Astrocyte of the cerebellum (primary cell): ENCODE results near the gene STMND1.

Experiments used
- DNase-seq: peaks from one replicate; pipeline ENCODE4 v3.0.0-alpha.2; 2011; ENCODE audit warnings: low read depth
- H3K4me3 ChIP-seq: 2 replicates; pipeline ENCODE4 v1.5.1; 2011; ENCODE audit warnings: mild to moderate bottlenecking, low read depth, low read length, moderate library complexity
- CTCF ChIP-seq: IDR thresholded peaks from 2 replicates; pipeline ENCODE4 v1.5.1; 2012; ENCODE audit warnings: low read length, low read depth, moderate library complexity, mild to moderate bottlenecking; ENCODE audit errors: missing control alignments
- in situ Hi-C: cut with HindIII; loops from 2 replicates; pipeline ENCODE4 v1.10.0; 2017; ENCODE audit warnings: low sequenced_read_pairs

Gene STMND1

GRCh38 chr6:17081860-17082508, 19.9 kb upstream of the STMND1 start:
- H3K4me3 ChIP-seq, result no peak overlapping the region
- no peak for TF ChIP-seq CTCF
- in situ Hi-C loops, result no loop called here
- DNase-seq, result no peak

- H3K4me3 ChIP-seq, result no peak overlapping the region
- no peak for DNase-seq
- in situ Hi-C loops, result no loop called here
- no peak for TF ChIP-seq CTCF
Observed at GRCh38 chr6:17083397-17083796, 18.5 kb upstream of the STMND1 start.

- peak; percentile 63 for TF ChIP-seq CTCF
- in situ Hi-C loops, result no loop called here
- H3K4me3 ChIP-seq, result no peak overlapping the region
- peak; percentile 59 for DNase-seq
Observed at GRCh38 chr6:17086469-17086868, 15.4 kb upstream of the STMND1 start.

GRCh38 chr6:17088091-17088611, 13.7 kb upstream of the STMND1 start:
- no peak for TF ChIP-seq CTCF
- no peak for DNase-seq
- in situ Hi-C loops, result no loop called here
- no peak overlapping the region for H3K4me3 ChIP-seq

- no peak for DNase-seq
- in situ Hi-C loops, result no loop called here
- H3K4me3 ChIP-seq, result no peak overlapping the region
- peak; percentile 48 for TF ChIP-seq CTCF
Observed at GRCh38 chr6:17091122-17091521, 10.7 kb upstream of the STMND1 start.

- DNase-seq, result no peak
- in situ Hi-C loops, result no loop called here
- H3K4me3 ChIP-seq, result no peak overlapping the region
- TF ChIP-seq CTCF, result peak; percentile 30
Observed at GRCh38 chr6:17093686-17094085, 8.2 kb upstream of the STMND1 start.

GRCh38 chr6:17096096-17096495, 5.8 kb upstream of the STMND1 start:
- in situ Hi-C loops, result no loop called here

More at GRCh38 chr6:17096096-17096495, 5.8 kb upstream of the STMND1 start:
- H3K4me3 ChIP-seq, result no peak overlapping the region
- TF ChIP-seq CTCF, result no peak
- DNase-seq, result peak; percentile 43
